HEK293 (cell line): Measurements from ENCODE around the gene KLHL29.

Source experiments
- CTCF ChIA-PET: fragments of 350-600 bp; formaldehyde crosslinking; extraction: SDS; loops from one replicate; lab custom pipeline; 2021; ENCODE audit warnings: antibody characterized with exemption; lab: Yijun Ruan, JAX
- POLR2A ChIA-PET: fragments of 300-600 bp; formaldehyde crosslinking; extraction: SDS; loops from one replicate; lab custom pipeline; 2020; ENCODE audit warnings: antibody characterized with exemption, inconsistent platforms; lab: Yijun Ruan, JAX
- H3K27ac ChIP-seq: fragments of 200-500 bp; sonication (Bioruptor generic); 2 replicates; pipeline ENCODE4 v1.5.1; 2014; ENCODE audit warnings: low read depth, low read length, control low read depth, inconsistent platforms; ENCODE audit errors: extremely low read depth
- H3K36me3 ChIP-seq, 2 experiments: fragments of 200-500 bp in 1 of 2; sonication (Bioruptor generic) in 1 of 2; 1 replicate in 1 of 2; 2 replicates in 1 of 2; pipeline ENCODE4 v1.5.1; 2014 to 2017; ENCODE audit warnings: inconsistent platforms in 2 of 2, low read length in 2 of 2; ENCODE audit not compliant: control insufficient read depth in 2 of 2, insufficient read depth in 1 of 2
- H3K4me1 ChIP-seq: fragments of 200-500 bp; sonication (Bioruptor generic); 2 replicates; pipeline ENCODE4 v1.5.1; 2014; ENCODE audit warnings: mild to moderate bottlenecking, low read length, inconsistent platforms; ENCODE audit not compliant: control insufficient read depth, insufficient read depth
- H3K4me3 ChIP-seq: 2 replicates; pipeline ENCODE4 v1.5.1; 2011; ENCODE audit warnings: low read depth, mild to moderate bottlenecking, control low read depth, low read length, moderate library complexity
- H3K9me3 ChIP-seq: fragments of 200-500 bp; sonication (Bioruptor generic); 2 replicates; pipeline ENCODE4 v1.5.1; 2014; ENCODE audit warnings: low read depth, low read length, inconsistent platforms; ENCODE audit not compliant: control insufficient read depth, insufficient read depth
- HOXA7 ChIP-seq: sonication (generic); formaldehyde crosslinking; IDR thresholded peaks from 2 replicates; pipeline ENCODE4 v1.8.1; 2022; ENCODE audit warnings: missing genetic modification reagents, borderline replicate concordance
- KLF9 ChIP-seq: fragments of 450-650 bp; formaldehyde crosslinking; IDR thresholded peaks from 2 replicates; pipeline ENCODE4 v1.5.1; 2016; ENCODE audit warnings: missing biosample characterization, missing genetic modification characterization, low read depth
- MEIS1 ChIP-seq: sonication (generic); formaldehyde crosslinking; IDR thresholded peaks from 2 replicates; pipeline ENCODE4 v1.8.1; 2022; ENCODE audit warnings: missing genetic modification reagents, mild to moderate bottlenecking, borderline replicate concordance
- MZF1 ChIP-seq: fragments of 450-650 bp; formaldehyde crosslinking; IDR thresholded peaks from 2 replicates; pipeline ENCODE4 v1.5.1; 2017; ENCODE audit warnings: missing biosample characterization, missing genetic modification characterization, borderline replicate concordance
- ZBTB21 ChIP-seq: fragments of 450-650 bp; formaldehyde crosslinking; IDR thresholded peaks from 2 replicates; pipeline ENCODE4 v1.5.1; 2017; ENCODE audit warnings: missing biosample characterization, missing genetic modification characterization
- ZNF138 ChIP-seq: fragments of 450-650 bp; formaldehyde crosslinking; IDR thresholded peaks from 2 replicates; pipeline ENCODE4 v1.5.1; 2016; ENCODE audit warnings: missing biosample characterization, missing genetic modification characterization, borderline replicate concordance
- ZNF175 ChIP-seq: fragments of 450-650 bp; formaldehyde crosslinking; IDR thresholded peaks from 2 replicates; pipeline ENCODE4 v1.5.1; 2016; ENCODE audit warnings: missing biosample characterization, missing genetic modification characterization
- ZNF202 ChIP-seq: fragments of 450-650 bp; formaldehyde crosslinking; IDR thresholded peaks from 2 replicates; pipeline ENCODE4 v1.5.1; 2016; ENCODE audit warnings: missing biosample characterization, missing genetic modification characterization, borderline replicate concordance
- ZNF416 ChIP-seq: fragments of 450-650 bp; formaldehyde crosslinking; IDR thresholded peaks from 2 replicates; pipeline ENCODE4 v1.5.1; 2016; ENCODE audit warnings: missing biosample characterization, missing genetic modification characterization
- ZNF473 ChIP-seq: fragments of 450-650 bp; formaldehyde crosslinking; IDR thresholded peaks from 2 replicates; pipeline ENCODE4 v1.5.1; 2017; ENCODE audit warnings: missing biosample characterization, missing genetic modification characterization
- ZNF521 ChIP-seq: fragments of 450-650 bp; formaldehyde crosslinking; IDR thresholded peaks from 2 replicates; pipeline ENCODE4 v1.5.1; 2017; ENCODE audit warnings: missing biosample characterization, mild to moderate bottlenecking, missing genetic modification characterization
- ZNF529 ChIP-seq: fragments of 450-650 bp; formaldehyde crosslinking; IDR thresholded peaks from 2 replicates; pipeline ENCODE4 v1.5.1; 2017; ENCODE audit warnings: missing genetic modification characterization, missing biosample characterization; ENCODE audit not compliant: insufficient replicate concordance
- ZNF596 ChIP-seq: fragments of 450-650 bp; IDR thresholded peaks from 2 replicates; pipeline ENCODE4 v1.5.0; 2018; ENCODE audit warnings: missing biosample characterization, mild to moderate bottlenecking, missing genetic modification characterization, moderate library complexity
- ZNF623 ChIP-seq: fragments of 450-650 bp; formaldehyde crosslinking; IDR thresholded peaks from 2 replicates; pipeline ENCODE4 v1.5.1; 2016; ENCODE audit warnings: missing biosample characterization, missing genetic modification characterization
- ZNF658 ChIP-seq: fragments of 450-650 bp; formaldehyde crosslinking; IDR thresholded peaks from 2 replicates; pipeline ENCODE4; 2016; ENCODE audit warnings: missing biosample characterization, missing genetic modification characterization
- ZNF837 ChIP-seq: fragments of 450-650 bp; formaldehyde crosslinking; IDR thresholded peaks from 2 replicates; pipeline ENCODE4 v1.5.1; 2016; ENCODE audit warnings: missing biosample characterization, missing genetic modification characterization
- TF ChIP-seq, protein P1 (sequence below): fragments of 450-650 bp; formaldehyde crosslinking; optimal IDR thresholded peaks from 2 replicates; pipeline ENCODE3; 2016; ENCODE audit warnings: missing biosample characterization, mild to moderate bottlenecking, missing genetic modification characterization
- TF ChIP-seq, protein P2 (sequence below): fragments of 450-650 bp; formaldehyde crosslinking; IDR thresholded peaks from 2 replicates; pipeline ENCODE4 v1.5.1; 2016; ENCODE audit warnings: missing biosample characterization, missing genetic modification characterization
- TF ChIP-seq, protein P3 (sequence below): fragments of 450-650 bp; formaldehyde crosslinking; IDR thresholded peaks from 2 replicates; pipeline ENCODE4 v1.5.1; 2016; ENCODE audit warnings: missing biosample characterization, missing genetic modification characterization
- TF ChIP-seq, protein P4 (sequence below): fragments of 450-650 bp; IDR thresholded peaks from 2 replicates; pipeline ENCODE4 v1.5.1; 2018; ENCODE audit warnings: missing biosample characterization, missing genetic modification characterization

KLHL29 gene

DNA sequence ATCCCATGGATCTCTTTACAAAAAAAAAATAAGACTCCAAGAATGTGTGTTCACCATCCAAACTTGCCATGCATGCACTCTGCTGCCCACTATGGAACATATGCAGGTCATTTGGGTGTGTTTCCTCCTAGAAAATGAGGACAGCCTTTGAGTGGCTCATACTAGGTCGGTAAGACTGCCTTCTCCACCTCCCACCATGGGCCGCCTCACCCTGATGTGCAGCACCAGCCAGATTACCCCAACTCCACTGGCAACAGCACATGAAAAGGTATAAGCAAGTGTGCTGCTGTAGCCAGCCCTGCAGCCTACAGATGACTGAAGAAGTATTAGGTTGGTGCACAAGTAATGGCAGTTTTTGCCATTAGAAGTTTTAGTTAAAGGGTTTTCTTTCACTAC, 327.8 kb downstream of the KLHL29 start (continued):
- TF ChIP-seq ZBTB21 (tag by site-specific recombination), result no peak
- TF ChIP-seq, protein P1, sequence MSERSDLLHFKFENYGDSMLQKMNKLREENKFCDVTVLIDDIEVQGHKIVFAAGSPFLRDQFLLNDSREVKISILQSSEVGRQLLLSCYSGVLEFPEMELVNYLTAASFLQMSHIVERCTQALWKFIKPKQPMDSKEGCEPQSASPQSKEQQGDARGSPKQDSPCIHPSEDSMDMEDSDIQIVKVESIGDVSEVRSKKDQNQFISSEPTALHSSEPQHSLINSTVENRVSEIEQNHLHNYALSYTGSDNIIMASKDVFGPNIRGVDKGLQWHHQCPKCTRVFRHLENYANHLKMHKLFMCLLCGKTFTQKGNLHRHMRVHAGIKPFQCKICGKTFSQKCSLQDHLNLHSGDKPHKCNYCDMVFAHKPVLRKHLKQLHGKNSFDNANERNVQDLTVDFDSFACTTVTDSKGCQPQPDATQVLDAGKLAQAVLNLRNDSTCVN (tag by site-specific recombination), result no peak
- no peak for TF ChIP-seq ZNF175 (tag by site-specific recombination)
- TF ChIP-seq HOXA7, result no peak
- TF ChIP-seq ZNF623 (tag by site-specific recombination), result no peak
- TF ChIP-seq, protein P2, sequence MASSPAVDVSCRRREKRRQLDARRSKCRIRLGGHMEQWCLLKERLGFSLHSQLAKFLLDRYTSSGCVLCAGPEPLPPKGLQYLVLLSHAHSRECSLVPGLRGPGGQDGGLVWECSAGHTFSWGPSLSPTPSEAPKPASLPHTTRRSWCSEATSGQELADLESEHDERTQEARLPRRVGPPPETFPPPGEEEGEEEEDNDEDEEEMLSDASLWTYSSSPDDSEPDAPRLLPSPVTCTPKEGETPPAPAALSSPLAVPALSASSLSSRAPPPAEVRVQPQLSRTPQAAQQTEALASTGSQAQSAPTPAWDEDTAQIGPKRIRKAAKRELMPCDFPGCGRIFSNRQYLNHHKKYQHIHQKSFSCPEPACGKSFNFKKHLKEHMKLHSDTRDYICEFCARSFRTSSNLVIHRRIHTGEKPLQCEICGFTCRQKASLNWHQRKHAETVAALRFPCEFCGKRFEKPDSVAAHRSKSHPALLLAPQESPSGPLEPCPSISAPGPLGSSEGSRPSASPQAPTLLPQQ (tag by site-specific recombination), result no peak
- TF ChIP-seq ZNF837 (tag by site-specific recombination), result no peak
- no peak for TF ChIP-seq ZNF529 (tag by site-specific recombination)
- no peak for TF ChIP-seq ZNF596
- TF ChIP-seq ZNF521 (tag by site-specific recombination), result no peak
- TF ChIP-seq, all 188 proteins: peak for 0

DNA sequence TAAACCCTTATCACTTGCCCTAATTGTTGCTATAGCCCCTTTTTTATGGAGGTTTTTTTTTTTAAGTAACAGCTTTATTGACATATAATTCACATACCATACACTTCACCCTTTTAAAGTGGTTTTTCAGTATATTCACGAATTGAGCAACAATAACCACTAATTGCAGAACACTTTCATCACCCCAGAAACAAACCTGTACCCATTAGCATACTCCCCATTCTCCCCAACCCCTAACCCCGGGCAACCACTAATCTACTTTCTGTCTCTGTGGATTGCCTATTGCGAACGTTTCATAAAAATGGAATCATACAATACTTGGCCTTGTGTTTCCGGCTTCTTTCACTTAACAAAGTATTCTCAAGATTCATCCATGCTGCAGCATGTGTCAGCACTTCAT, 328.4 kb downstream of the KLHL29 start:
- Histone ChIP-seq H3K36me3 (no peaks in the 10 kb centered on the region), H3K4me3 (no peak overlapping the region), H3K4me1 (no peaks in the 10 kb centered on the region), H3K27ac (no peak overlapping the region), H3K9me3 (no peaks in the 10 kb centered on the region)
- POLR2A ChIA-PET, result no interaction called here
- TF ChIP-seq MEIS1 (CRISPR knock-in tag) (no peak), ZNF416 (tag by site-specific recombination) (no peak), ZNF138 (tag by site-specific recombination) (no peak), MZF1 (tag by site-specific recombination) (no peak), ZNF202 (no peak), ZNF473 (no peak), ZNF658 (tag by site-specific recombination) (no peak), KLF9 (no peak)
- TF ChIP-seq, protein P3, sequence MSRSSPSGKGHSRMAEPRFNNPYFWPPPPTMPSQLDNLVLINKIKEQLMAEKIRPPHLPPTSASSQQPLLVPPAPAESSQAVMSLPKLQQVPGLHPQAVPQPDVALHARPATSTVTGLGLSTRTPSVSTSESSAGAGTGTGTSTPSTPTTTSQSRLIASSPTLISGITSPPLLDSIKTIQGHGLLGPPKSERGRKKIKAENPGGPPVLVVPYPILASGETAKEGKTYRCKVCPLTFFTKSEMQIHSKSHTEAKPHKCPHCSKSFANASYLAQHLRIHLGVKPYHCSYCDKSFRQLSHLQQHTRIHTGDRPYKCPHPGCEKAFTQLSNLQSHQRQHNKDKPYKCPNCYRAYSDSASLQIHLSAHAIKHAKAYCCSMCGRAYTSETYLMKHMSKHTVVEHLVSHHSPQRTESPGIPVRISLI, result no peak
- TF ChIP-seq, protein P4, sequence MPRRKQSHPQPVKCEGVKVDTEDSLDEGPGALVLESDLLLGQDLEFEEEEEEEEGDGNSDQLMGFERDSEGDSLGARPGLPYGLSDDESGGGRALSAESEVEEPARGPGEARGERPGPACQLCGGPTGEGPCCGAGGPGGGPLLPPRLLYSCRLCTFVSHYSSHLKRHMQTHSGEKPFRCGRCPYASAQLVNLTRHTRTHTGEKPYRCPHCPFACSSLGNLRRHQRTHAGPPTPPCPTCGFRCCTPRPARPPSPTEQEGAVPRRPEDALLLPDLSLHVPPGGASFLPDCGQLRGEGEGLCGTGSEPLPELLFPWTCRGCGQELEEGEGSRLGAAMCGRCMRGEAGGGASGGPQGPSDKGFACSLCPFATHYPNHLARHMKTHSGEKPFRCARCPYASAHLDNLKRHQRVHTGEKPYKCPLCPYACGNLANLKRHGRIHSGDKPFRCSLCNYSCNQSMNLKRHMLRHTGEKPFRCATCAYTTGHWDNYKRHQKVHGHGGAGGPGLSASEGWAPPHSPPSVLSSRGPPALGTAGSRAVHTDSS (tag by site-specific recombination), result no peak
- CTCF ChIA-PET, result interaction anchor here (0.7 kb wide), 1 partner anchor 181 kb away, joined by 3 read pairs; no protein-coding TSS in a partner anchor
